HepG2 (cell line): ENCODE measurements around the gene DENND4B. TPM values are rescaled to one million over a fixed set of nuclear protein-coding genes. Genes with fewer than 3 reads are reported as not detected.

ENCODE experiments used
- ATAC-seq: fragments of 200-7000 bp; cut with Tn5 transposase; 3 replicates; pipeline ENCODE4 v1.9.1; 2020; ENCODE audit warnings: mild to moderate bottlenecking, moderate library complexity
- BruUV-seq: library from RNA; stranded (reverse); fragments of 400-500 nt; replicated peaks from 2 replicates; lab custom pipeline; 2021; lab: Mats Ljungman, UMichigan
- CTCF ChIA-PET: fragments of 300-600 bp; formaldehyde crosslinking; extraction: SDS; loops from one replicate; lab custom pipeline; 2021; ENCODE audit warnings: low total read pairs, inconsistent platforms, low intra/inter-chr PET ratio; lab: Yijun Ruan, JAX
- POLR2A ChIA-PET: fragments of 350-600 bp; sonication (Branson Sonifier 250); formaldehyde crosslinking; loops from one replicate; lab custom pipeline; 2020; ENCODE audit warnings: antibody characterized with exemption, inconsistent platforms; lab: Yijun Ruan, JAX
- DNase-seq: peaks from one replicate; pipeline ENCODE4 v3.0.0-alpha.2; 2015; ENCODE audit warnings: low spot score
- FAIRE-seq: peaks from 3 replicates; lab custom pipeline; 2011; peaks lifted over from hg19 to GRCh38; lab: Jason Lieb, UNC
- H2AFZ ChIP-seq: one replicate; pipeline ENCODE4 v1.6.1; 2011; ENCODE audit warnings: low read length, inconsistent platforms
- H3K27ac ChIP-seq: fragments of 300-600 bp; 3 replicates; pipeline ENCODE4 v1.8.0; 2011; ENCODE audit warnings: mixed run types, mild to moderate bottlenecking, mixed read lengths, low read length, inconsistent platforms; ENCODE audit not compliant: insufficient read depth; ENCODE audit errors: extremely low read length
- H3K27me3 ChIP-seq, 2 experiments: fragments of 200-600 bp in 1 of 2; 2 replicates in 1 of 2; 3 replicates in 1 of 2; pipeline versions ENCODE4 v1.6.0 to v1.8.0; 2011; ENCODE audit warnings: low read length in 2 of 2, mild to moderate bottlenecking in 2 of 2, moderate library complexity in 2 of 2, inconsistent platforms in 1 of 2; ENCODE audit not compliant: insufficient read depth in 2 of 2, control insufficient read depth in 1 of 2
- H3K36me3 ChIP-seq, 2 experiments: fragments of 200-600 bp in 1 of 2; replicated peaks in 1 of 2; 2 replicates in 1 of 2; 3 replicates in 1 of 2; pipeline versions ENCODE4 v1.5.1 to v1.8.0; 2011; ENCODE audit warnings: low read length in 2 of 2, inconsistent platforms in 1 of 2; ENCODE audit not compliant: insufficient read depth in 2 of 2, control insufficient read depth in 1 of 2
- H3K4me1 ChIP-seq: 2 replicates; pipeline ENCODE4 v1.5.1; 2012; ENCODE audit warnings: low read length, inconsistent platforms; ENCODE audit not compliant: insufficient read depth
- H3K4me2 ChIP-seq: 2 replicates; pipeline ENCODE4 v1.6.0; 2011; ENCODE audit warnings: low read depth, low read length, inconsistent platforms
- H3K4me3 ChIP-seq, 3 experiments: fragments of 200-600 bp in 1 of 3; sonication (generic), shearing (Covaris generic) in 1 of 3; replicated peaks in 1 of 3; 2 replicates each; pipeline ENCODE4 v1.5.1; 2011 to 2016; ENCODE audit warnings: low read length in 3 of 3, inconsistent platforms in 2 of 3, low read depth in 2 of 3, mild to moderate bottlenecking in 2 of 3, control low read depth in 1 of 3, mixed read lengths in 1 of 3; ENCODE audit not compliant: insufficient read depth in 1 of 3
- H3K79me2 ChIP-seq: one replicate; pipeline ENCODE4 v1.6.1; 2011; ENCODE audit warnings: low read length, inconsistent platforms; ENCODE audit not compliant: insufficient read depth
- H3K9ac ChIP-seq: 2 replicates; pipeline ENCODE4 v1.6.0; 2011; ENCODE audit warnings: mild to moderate bottlenecking, low read depth, low read length, inconsistent platforms; ENCODE audit not compliant: insufficient read depth
- H3K9me3 ChIP-seq: 2 replicates; pipeline ENCODE4 v1.5.1; 2012; ENCODE audit warnings: mild to moderate bottlenecking, low read length
- H4K20me1 ChIP-seq: 2 replicates; pipeline ENCODE4 v1.6.0; 2011; ENCODE audit warnings: inconsistent platforms, mild to moderate bottlenecking, low read length, moderate library complexity; ENCODE audit not compliant: insufficient read depth
- BRCA1 ChIP-seq: sonication (generic); formaldehyde crosslinking; IDR thresholded peaks from 2 replicates; pipeline ENCODE4 v1.4.0; 2020; ENCODE audit warnings: missing genetic modification reagents
- BRD4 ChIP-seq: sonication (generic); formaldehyde crosslinking; IDR thresholded peaks from 2 replicates; pipeline ENCODE4 v1.4.0; 2020; ENCODE audit warnings: missing genetic modification reagents
- DMAP1 ChIP-seq: IDR thresholded peaks from 2 replicates; pipeline ENCODE4 v1.6.1; 2016
- IKZF1 ChIP-seq: fragments of 450-650 bp; IDR thresholded peaks from 2 replicates; pipeline ENCODE4 v1.7.1; 2016
- KMT2B ChIP-seq: IDR thresholded peaks from 2 replicates; pipeline ENCODE4 v1.6.1; 2016; ENCODE audit warnings: missing genetic modification reagents, missing compliant biosample characterization
- MIER3 ChIP-seq: IDR thresholded peaks from 2 replicates; pipeline ENCODE4 v1.6.1; 2016; ENCODE audit warnings: missing compliant biosample characterization, borderline replicate concordance
- MTERF4 ChIP-seq: sonication (generic); formaldehyde crosslinking; IDR thresholded peaks from 2 replicates; pipeline ENCODE4 v1.8.0; 2023; ENCODE audit warnings: mild to moderate bottlenecking, missing genetic modification reagents
- NR2C2 ChIP-seq: sonication (generic); formaldehyde crosslinking; IDR thresholded peaks from 2 replicates; pipeline ENCODE4 v1.4.0; 2020; ENCODE audit warnings: missing genetic modification reagents, mild to moderate bottlenecking, moderate library complexity, borderline replicate concordance
- POLR2AphosphoS5 ChIP-seq: IDR thresholded peaks from 2 replicates; pipeline ENCODE4 v1.6.1; 2012; ENCODE audit warnings: low read depth, low read length
- POLR2G ChIP-seq: fragments of 200-400 bp; formaldehyde crosslinking; IDR thresholded peaks from 2 replicates; pipeline ENCODE4 v1.6.1; 2018; ENCODE audit warnings: mild to moderate bottlenecking, low read depth, low read length, moderate library complexity
- RBM22 ChIP-seq: fragments of 200-400 bp; formaldehyde crosslinking; optimal IDR thresholded peaks from 2 replicates; pipeline ENCODE3; 2017; ENCODE audit warnings: mild to moderate bottlenecking, low read length, moderate library complexity
- WIZ ChIP-seq: sonication (generic); formaldehyde crosslinking; IDR thresholded peaks from 2 replicates; pipeline ENCODE4 v1.5.1; 2020; ENCODE audit warnings: mild to moderate bottlenecking, missing genetic modification reagents
- ZC3H4 ChIP-seq: sonication (generic); formaldehyde crosslinking; IDR thresholded peaks from 2 replicates; pipeline ENCODE4 v1.4.0; 2020; ENCODE audit warnings: missing genetic modification reagents, borderline replicate concordance
- ZFY ChIP-seq: sonication (generic); formaldehyde crosslinking; IDR thresholded peaks from 2 replicates; pipeline ENCODE4 v1.4.0; 2020; ENCODE audit warnings: missing genetic modification reagents
- ZNF674 ChIP-seq: sonication (generic); formaldehyde crosslinking; IDR thresholded peaks from 2 replicates; pipeline ENCODE4 v1.5.0; 2020; ENCODE audit warnings: low read depth, mild to moderate bottlenecking, missing genetic modification reagents
- ZNF724P ChIP-seq: sonication (generic); formaldehyde crosslinking; IDR thresholded peaks from 2 replicates; pipeline ENCODE4 v1.8.0; 2022; ENCODE audit warnings: missing genetic modification reagents, borderline replicate concordance
- ZNF773 ChIP-seq: sonication (generic); formaldehyde crosslinking; IDR thresholded peaks from 2 replicates; pipeline ENCODE4 v1.4.0; 2020; ENCODE audit warnings: missing genetic modification reagents, borderline replicate concordance
- WGBS: methylation state at CpG from one replicate; pipeline ENCODE4 v1.1.6; 2017; ENCODE audit warnings: low lambda C conversion rate; 5-methylcytosine and 5-hydroxymethylcytosine counted together
- in situ Hi-C: cut with HindIII; loops from 2 replicates; pipeline ENCODE4 v1.10.0; 2017; ENCODE audit warnings: low pct_unique_long_range_greater_than_20kb; ENCODE audit not compliant: extremely low pct_ligation_motif_present
- intact Hi-C: fragments of 100-400 bp; cut with micrococcal nuclease; formaldehyde crosslinking; loops from one replicate; pipeline ENCODE4 v1.10.0; 2022; ENCODE audit not compliant: unreplicated experiment
- polyA plus RNA-seq, 8 experiments: library from polyadenylated mRNA; depleted of rRNA in 3 of 8; stranded (reverse) in 7 of 8; unstranded in 1 of 8; fragments of >200 nt; fragmentation: Illumina TruSeq in 4 of 8; extraction: Trizol in 4 of 8; gene quantifications; 2 replicates each; pipeline versions ENCODE4 v1.2.1 to v1.2.3, GENCODE V29; 2011 to 2016; ENCODE audit warnings: low read depth in 4 of 8, missing spikeins in 1 of 8, mixed read lengths in 1 of 8; ENCODE audit not compliant: insufficient read depth in 1 of 8
- total RNA-seq, 5 experiments: library from RNA; depleted of rRNA; stranded (reverse); fragments of >200 nt; fragmentation: Illumina TruSeq; extraction: Trizol; gene quantifications; 2 replicates each; pipeline ENCODE4 v1.2.3, GENCODE V29; 2016; ENCODE audit warnings: low read depth in 1 of 5
- TF ChIP-seq, protein P1 (sequence below): IDR thresholded peaks from 2 replicates; pipeline ENCODE4 v1.6.1; 2018; ENCODE audit warnings: missing genetic modification reagents, mild to moderate bottlenecking, missing compliant biosample characterization

DENND4B gene
- total and polyA plus RNA-seq, 2 of the 13 experiments (the other 11 are each of a cell fraction or from before 2014, with no cell fraction given), result 15.1 to 20.3 TPM

- no peak for TF ChIP-seq ZNF773 (CRISPR knock-in tag)
- peak; percentile 75; the same call in 1 of the 2 replicates for TF ChIP-seq BRCA1
- TF ChIP-seq ZFY, result no peak
- no peak for TF ChIP-seq MIER3 (CRISPR knock-in tag)
- TF ChIP-seq ZNF674, result no peak
- TF ChIP-seq BRD4 (CRISPR knock-in tag), result peak; percentile 47; the same call in 1 of the 2 replicates
- no peak for TF ChIP-seq WIZ (CRISPR knock-in tag)
- TF ChIP-seq, protein P1, sequence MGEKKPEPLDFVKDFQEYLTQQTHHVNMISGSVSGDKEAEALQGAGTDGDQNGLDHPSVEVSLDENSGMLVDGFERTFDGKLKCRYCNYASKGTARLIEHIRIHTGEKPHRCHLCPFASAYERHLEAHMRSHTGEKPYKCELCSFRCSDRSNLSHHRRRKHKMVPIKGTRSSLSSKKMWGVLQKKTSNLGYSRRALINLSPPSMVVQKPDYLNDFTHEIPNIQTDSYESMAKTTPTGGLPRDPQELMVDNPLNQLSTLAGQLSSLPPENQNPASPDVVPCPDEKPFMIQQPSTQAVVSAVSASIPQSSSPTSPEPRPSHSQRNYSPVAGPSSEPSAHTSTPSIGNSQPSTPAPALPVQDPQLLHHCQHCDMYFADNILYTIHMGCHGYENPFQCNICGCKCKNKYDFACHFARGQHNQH (CRISPR knock-in tag), result no peak
Observed at GRCh38 chr1:153976819-153977249, 30.3 kb upstream of the DENND4B start (continued).

GRCh38 chr1:153973525-153973924 lies 27.0 kb upstream of the DENND4B start:
- Histone ChIP-seq H3K79me2 (peaks cover 16% of the 10 kb centered on the region), H3K9me3 (no peaks in the 10 kb centered on the region), H3K36me3 (peaks cover 1 to 19% of the 10 kb centered on the region in 2 experiments; a peak in 4 of 5 replicates), H3K4me1 (peaks cover 25% of the 10 kb centered on the region), H4K20me1 (no peaks in the 10 kb centered on the region), H3K27ac (no peak overlapping the region), H3K4me3 (no peak overlapping the region), H2AFZ (no peak overlapping the region), H3K27me3 (no peaks in the 10 kb centered on the region), H3K4me2 (no peak overlapping the region), H3K9ac (no peak overlapping the region)
- CTCF ChIA-PET, result no interaction called here
- in situ Hi-C loops, result no loop called here
- DNase-seq (no peak), FAIRE-seq (no peak), ATAC-seq (no peak)
- 92% methylated on average over 7 of the region's 7 CpGs for WGBS
- no TSS peak for BruUV-seq
- intact Hi-C loops, result no loop called here
- no peak for TF ChIP-seq ZC3H4 (CRISPR knock-in tag)
- TF ChIP-seq IKZF1, result no peak
- no peak for TF ChIP-seq ZNF724P (CRISPR knock-in tag)
- TF ChIP-seq NR2C2, result no peak
- TF ChIP-seq POLR2G, result peak; percentile 47; the same call in 1 of the 2 replicates
- TF ChIP-seq KMT2B (CRISPR knock-in tag), result no peak
- TF ChIP-seq POLR2AphosphoS5, result peak; percentile 44; the same call in 1 of the 2 replicates
- no peak for TF ChIP-seq DMAP1
- TF ChIP-seq MTERF4 (CRISPR knock-in tag), result no peak
- peak; percentile 75 for TF ChIP-seq RBM22
- POLR2A ChIA-PET, result interaction anchor here (1.5 kb wide), 1 partner anchor 10 kb away, joined by 5 read pairs; the partner anchor contains the start of gene SLC39A1
